Neuronal stem cell (in vitro differentiated cells): ENCODE data around the gene PTPRD.

Experiments
- DNase-seq: peaks from one replicate; pipeline ENCODE4 v3.0.0-alpha.2; 2013; ENCODE audit warnings: low spot score
- H2AFZ ChIP-seq: one replicate; pipeline ENCODE4 v1.6.1; 2013; ENCODE audit warnings: mild to moderate bottlenecking, low read length, inconsistent platforms
- H2AK5ac ChIP-seq: 2 replicates; pipeline ENCODE4 v1.6.1; 2013; ENCODE audit warnings: low read depth, mild to moderate bottlenecking, inconsistent platforms, low read length, moderate library complexity, mixed read lengths
- H2BK120ac ChIP-seq: 2 replicates; pipeline ENCODE4 v1.6.1; 2013; ENCODE audit warnings: low read depth, mild to moderate bottlenecking, inconsistent platforms, low read length, moderate library complexity, mixed read lengths
- H2BK12ac ChIP-seq: one replicate; pipeline ENCODE4 v1.6.1; 2013; ENCODE audit warnings: low read length, inconsistent platforms
- H2BK15ac ChIP-seq: 2 replicates; pipeline ENCODE4 v1.6.1; 2013; ENCODE audit warnings: mild to moderate bottlenecking, low read length, inconsistent platforms, mixed read lengths
- H2BK5ac ChIP-seq: one replicate; pipeline ENCODE4 v1.6.1; 2013; ENCODE audit warnings: inconsistent platforms, mild to moderate bottlenecking, low read length, moderate library complexity
- H3K14ac ChIP-seq: one replicate; pipeline ENCODE4 v1.6.1; 2013; ENCODE audit warnings: low read length, inconsistent platforms
- H3K18ac ChIP-seq: 2 replicates; pipeline ENCODE4 v1.6.1; 2013; ENCODE audit warnings: low read length, inconsistent platforms
- H3K23ac ChIP-seq: 2 replicates; pipeline ENCODE4 v1.6.1; 2013; ENCODE audit warnings: low read depth, mild to moderate bottlenecking, mixed read lengths, low read length, inconsistent platforms; ENCODE audit not compliant: poor library complexity
- H3K27ac ChIP-seq: replicated peaks from 3 replicates; pipeline ENCODE4 v1.5.1; 2013; ENCODE audit warnings: low read length, inconsistent platforms
- H3K27me3 ChIP-seq, 3 experiments: 2 replicates each; pipeline ENCODE4 v1.6.1; 2013; ENCODE audit warnings: low read length in 3 of 3, mild to moderate bottlenecking in 2 of 3, inconsistent platforms in 1 of 3, low read depth in 1 of 3, mixed read lengths in 1 of 3, moderate library complexity in 1 of 3; ENCODE audit not compliant: control insufficient read depth in 3 of 3, insufficient read depth in 3 of 3
- H3K36me3 ChIP-seq, 2 donors: replicated peaks in 1 of 2; 2 replicates each; pipeline ENCODE4 v1.6.1; 2013; ENCODE audit warnings: low read length in 2 of 2; ENCODE audit not compliant: control insufficient read depth in 2 of 2, insufficient read depth in 2 of 2
- H3K4ac ChIP-seq: 2 replicates; pipeline ENCODE4 v1.6.1; 2013; ENCODE audit warnings: inconsistent platforms, mild to moderate bottlenecking, low read length, moderate library complexity
- H3K4me1 ChIP-seq, 2 donors: 1 replicate in 1 of 2; 2 replicates in 1 of 2; pipeline ENCODE4 v1.6.1; 2013; ENCODE audit warnings: low read length in 2 of 2, low read depth in 1 of 2; ENCODE audit not compliant: control insufficient read depth in 2 of 2, insufficient read depth in 1 of 2
- H3K4me2 ChIP-seq: one replicate; pipeline ENCODE4 v1.6.1; 2013; ENCODE audit warnings: mild to moderate bottlenecking, low read length, inconsistent platforms; ENCODE audit not compliant: insufficient read depth, poor library complexity, severe bottlenecking
- H3K4me3 ChIP-seq, 2 donors: 2 replicates each; pipeline ENCODE4 v1.5.1; 2013; ENCODE audit warnings: low read length in 2 of 2, mild to moderate bottlenecking in 2 of 2, inconsistent platforms in 1 of 2, moderate library complexity in 1 of 2
- H3K79me1 ChIP-seq: one replicate; pipeline ENCODE4 v1.6.1; 2013; ENCODE audit warnings: low read depth, mild to moderate bottlenecking, inconsistent platforms, low read length, moderate library complexity
- H3K9ac ChIP-seq: one replicate; pipeline ENCODE4 v1.6.1; 2013; ENCODE audit warnings: mild to moderate bottlenecking, low read depth, low read length, inconsistent platforms; ENCODE audit not compliant: poor library complexity
- H3K9me3 ChIP-seq, 2 donors: replicated peaks in 1 of 2; 2 replicates each; pipeline versions ENCODE3 to v1.6.1; 2013; ENCODE audit warnings: low read length in 2 of 2, mild to moderate bottlenecking in 2 of 2, inconsistent platforms in 1 of 2, low read depth in 1 of 2, mixed read lengths in 1 of 2, moderate library complexity in 1 of 2; ENCODE audit not compliant: control insufficient read depth in 2 of 2, insufficient read depth in 1 of 2
- H4K8ac ChIP-seq: one replicate; pipeline ENCODE4 v1.6.1; 2013; ENCODE audit warnings: low read depth, mild to moderate bottlenecking, inconsistent platforms, low read length, moderate library complexity
- H4K91ac ChIP-seq: one replicate; pipeline ENCODE4 v1.6.1; 2013; ENCODE audit warnings: low read length, low read depth, mild to moderate bottlenecking, inconsistent platforms; ENCODE audit not compliant: poor library complexity
- WGBS, 2 donors: extraction: QIAGEN DNeasy Blood & Tissue Kit; methylation state at CpG; one replicate each; pipeline ENCODE4 v1.1.7; 2013; ENCODE audit warnings: missing lambda C conversion rate in 2 of 2, mixed read lengths in 1 of 2; ENCODE audit not compliant: insufficient read length in 2 of 2, insufficient replicate concordance in 1 of 2; ENCODE audit errors: extremely low coverage in 2 of 2; 5-methylcytosine and 5-hydroxymethylcytosine counted together

The PTPRD gene

GRCh38 chr9:9749591-9749990 is 863.2 kb downstream of the PTPRD start:
- Histone ChIP-seq H3K79me1 (no peaks in the 10 kb centered on the region), H2BK12ac (no peak overlapping the region), H3K4me1 (no peaks in the 10 kb centered on the region), H3K27me3 (no peaks in the 10 kb centered on the region), H3K4me2 (no peak overlapping the region), H3K4ac (no peak overlapping the region), H2BK5ac (no peak overlapping the region), H3K4me3 (no peak overlapping the region), H4K91ac (no peak overlapping the region), H2BK120ac (no peak overlapping the region), H2AK5ac (no peak overlapping the region), H2BK15ac (no peak overlapping the region), H3K9me3 (no peaks in the 10 kb centered on the region), H3K14ac (no peak overlapping the region), H4K8ac (no peak overlapping the region), H2AFZ (no peak overlapping the region), H3K23ac (no peak overlapping the region), H3K18ac (no peak overlapping the region), H3K9ac (no peak overlapping the region), H3K27ac (no peak overlapping the region), H3K36me3 (no peaks in the 10 kb centered on the region)
- no peak for DNase-seq
- WGBS, 2 donors: no CpG with 5 or more reads among the region's 1 CpG

GRCh38 chr9:9747787-9748186 is 865.0 kb downstream of the PTPRD start:
- Histone ChIP-seq H3K27ac (no peak overlapping the region), H2BK5ac (no peak overlapping the region), H3K79me1 (no peaks in the 10 kb centered on the region), H3K4me1 (no peaks in the 10 kb centered on the region), H2BK12ac (no peak overlapping the region), H2BK15ac (no peak overlapping the region), H2AFZ (no peak overlapping the region), H4K91ac (no peak overlapping the region), H3K23ac (no peak overlapping the region), H2BK120ac (no peak overlapping the region), H3K27me3 (no peaks in the 10 kb centered on the region), H3K14ac (no peak overlapping the region), H3K4ac (no peak overlapping the region), H3K9ac (no peak overlapping the region), H3K4me2 (no peak overlapping the region), H3K36me3 (no peaks in the 10 kb centered on the region), H3K9me3 (no peaks in the 10 kb centered on the region), H3K18ac (no peak overlapping the region), H3K4me3 (no peak overlapping the region), H4K8ac (no peak overlapping the region), H2AK5ac (no peak overlapping the region)
- no CpG with 5 or more reads among the region's 4 CpGs for WGBS, 2 donors
- no peak for DNase-seq

- no peak overlapping the region for H2AFZ ChIP-seq
- H3K4me3 ChIP-seq: no peak overlapping the region
- H3K18ac ChIP-seq: no peak overlapping the region
- no peak overlapping the region for H2AK5ac ChIP-seq
- H3K23ac ChIP-seq: no peak overlapping the region
- no peak overlapping the region for H4K91ac ChIP-seq
- no peak overlapping the region for H3K4ac ChIP-seq
- H3K9me3 ChIP-seq: no peaks in the 10 kb centered on the region
- WGBS, 2 donors: no CpG with 5 or more reads among the region's 1 CpG
- no peaks in the 10 kb centered on the region for H3K27me3 ChIP-seq
- no peaks in the 10 kb centered on the region for H3K79me1 ChIP-seq
- no peaks in the 10 kb centered on the region for H3K4me1 ChIP-seq
- H4K8ac ChIP-seq: no peak overlapping the region
- DNase-seq: no peak
- H3K14ac ChIP-seq: no peak overlapping the region
- H2BK120ac ChIP-seq: no peak overlapping the region
- H3K4me2 ChIP-seq: no peak overlapping the region
- H3K27ac ChIP-seq: no peak overlapping the region
- no peak overlapping the region for H3K9ac ChIP-seq
- H3K36me3 ChIP-seq: no peaks in the 10 kb centered on the region
- no peak overlapping the region for H2BK5ac ChIP-seq
- no peak overlapping the region for H2BK15ac ChIP-seq
- no peak overlapping the region for H2BK12ac ChIP-seq
Observed at GRCh38 chr9:9746826-9747225, 866.0 kb downstream of the PTPRD start.

- no peak overlapping the region for H3K18ac ChIP-seq
- H4K91ac ChIP-seq: no peak overlapping the region
- no peak overlapping the region for H3K27ac ChIP-seq
- H2BK15ac ChIP-seq: no peak overlapping the region
- H2AFZ ChIP-seq: no peak overlapping the region
- H3K27me3 ChIP-seq: no peaks in the 10 kb centered on the region
- no peak overlapping the region for H2BK12ac ChIP-seq
- no peak overlapping the region for H3K4ac ChIP-seq
- no peaks in the 10 kb centered on the region for H3K4me1 ChIP-seq
- no peak overlapping the region for H3K23ac ChIP-seq
- no peaks in the 10 kb centered on the region for H3K79me1 ChIP-seq
- no peak overlapping the region for H3K9ac ChIP-seq
- H3K4me3 ChIP-seq: no peak overlapping the region
- no CpG with 5 or more reads among the region's 7 CpGs for WGBS, 2 donors
- H3K14ac ChIP-seq: no peak overlapping the region
- H3K36me3 ChIP-seq: no peaks in the 10 kb centered on the region
- no peak for DNase-seq
- no peak overlapping the region for H3K4me2 ChIP-seq
- no peak overlapping the region for H4K8ac ChIP-seq
- H2BK120ac ChIP-seq: no peak overlapping the region
- no peak overlapping the region for H2BK5ac ChIP-seq
- no peak overlapping the region for H2AK5ac ChIP-seq
- H3K9me3 ChIP-seq: no peaks in the 10 kb centered on the region
Observed at GRCh38 chr9:9743822-9744221, 869.0 kb downstream of the PTPRD start.
